Neutrophil (primary cell): ENCODE data around the gene PITPNC1.

Experiments
- H3K27ac ChIP-seq: fragments of 200-600 bp; sonication (generic); 2 replicates; pipeline ENCODE4 v1.5.1; 2016; ENCODE audit warnings: mild to moderate bottlenecking, moderate library complexity
- H3K27me3 ChIP-seq: fragments of 200-600 bp; sonication (generic); 2 replicates; pipeline ENCODE4 v1.6.0; 2016; ENCODE audit warnings: mild to moderate bottlenecking
- H3K36me3 ChIP-seq: fragments of 200-600 bp; sonication (generic); 2 replicates; pipeline ENCODE4 v1.5.1; 2017
- H3K4me1 ChIP-seq, 2 experiments: fragments of 200-600 bp in 1 of 2; sonication (generic) in 1 of 2; 1 replicate in 1 of 2; 2 replicates in 1 of 2; pipeline versions ENCODE4 v1.5.1 to v1.6.1; 2013 to 2016; ENCODE audit warnings: low read depth in 1 of 2, low read length in 1 of 2, mild to moderate bottlenecking in 1 of 2, moderate library complexity in 1 of 2; ENCODE audit not compliant: control insufficient read depth in 1 of 2, insufficient read depth in 1 of 2
- H3K4me3 ChIP-seq, 2 experiments: fragments of 200-600 bp in 1 of 2; sonication (generic) in 1 of 2; 1 replicate in 1 of 2; 2 replicates in 1 of 2; pipeline ENCODE4 v1.5.1; 2013 to 2016; ENCODE audit warnings: low read depth in 1 of 2, low read length in 1 of 2, mild to moderate bottlenecking in 1 of 2, moderate library complexity in 1 of 2
- H3K9me3 ChIP-seq: fragments of 200-600 bp; sonication (generic); 2 replicates; pipeline ENCODE4 v1.5.1; 2016
- CTCF ChIP-seq: fragments of 200-600 bp; sonication (generic); IDR thresholded peaks from 2 replicates; pipeline ENCODE4 v1.5.1; 2016; ENCODE audit warnings: antibody characterized with exemption

PITPNC1 gene

GRCh38 chr17:67411397-67411796 is 34.3 kb downstream of the PITPNC1 start:
- H3K9me3 ChIP-seq: no peaks in the 10 kb centered on the region
- TF ChIP-seq CTCF: no peak
- H3K4me3 ChIP-seq: no peak overlapping the region
- peaks cover 11 to 12% of the 10 kb centered on the region in 2 experiments for H3K4me1 ChIP-seq
- no peaks in the 10 kb centered on the region for H3K27me3 ChIP-seq
- no peaks in the 10 kb centered on the region for H3K36me3 ChIP-seq
- H3K27ac ChIP-seq: peak overlapping the region; percentile 58

- no peaks in the 10 kb centered on the region for H3K36me3 ChIP-seq
- H3K27me3 ChIP-seq: no peaks in the 10 kb centered on the region
- TF ChIP-seq CTCF: no peak
- no peaks in the 10 kb centered on the region for H3K9me3 ChIP-seq
- H3K4me1 ChIP-seq: peaks cover 12 to 14% of the 10 kb centered on the region in 2 experiments
- peak overlapping the region; percentile 58 for H3K27ac ChIP-seq
- H3K4me3 ChIP-seq: no peak overlapping the region
Measured at GRCh38 chr17:67412032-67412431, 35.0 kb downstream of the PITPNC1 start.

- Histone ChIP-seq H3K4me1 (peaks cover 12 to 14% of the 10 kb centered on the region in 2 experiments), H3K36me3 (no peaks in the 10 kb centered on the region), H3K4me3 (no peak overlapping the region), H3K27me3 (no peaks in the 10 kb centered on the region), H3K27ac (no peak overlapping the region), H3K9me3 (no peaks in the 10 kb centered on the region)
- no peak for TF ChIP-seq CTCF
Measured at GRCh38 chr17:67412941-67413340, 35.9 kb downstream of the PITPNC1 start.

GRCh38 chr17:67413388-67413787 is 36.3 kb downstream of the PITPNC1 start:
- Histone ChIP-seq H3K27ac (no peak overlapping the region), H3K9me3 (no peaks in the 10 kb centered on the region), H3K27me3 (no peaks in the 10 kb centered on the region), H3K36me3 (no peaks in the 10 kb centered on the region), H3K4me3 (no peak overlapping the region), H3K4me1 (peaks cover 12 to 14% of the 10 kb centered on the region in 2 experiments)
- no peak for TF ChIP-seq CTCF

- TF ChIP-seq CTCF: no peak
- no peak overlapping the region for H3K4me3 ChIP-seq
- H3K9me3 ChIP-seq: no peaks in the 10 kb centered on the region
- peaks cover 12 to 14% of the 10 kb centered on the region in 2 experiments for H3K4me1 ChIP-seq
- H3K27me3 ChIP-seq: no peaks in the 10 kb centered on the region
- no peak overlapping the region for H3K27ac ChIP-seq
- no peaks in the 10 kb centered on the region for H3K36me3 ChIP-seq
Measured at GRCh38 chr17:67414130-67414529, 37.0 kb downstream of the PITPNC1 start.

- H3K4me1 ChIP-seq: peaks cover 12 to 14% of the 10 kb centered on the region in 2 experiments
- H3K27ac ChIP-seq: no peak overlapping the region
- no peaks in the 10 kb centered on the region for H3K27me3 ChIP-seq
- no peaks in the 10 kb centered on the region for H3K36me3 ChIP-seq
- no peaks in the 10 kb centered on the region for H3K9me3 ChIP-seq
- H3K4me3 ChIP-seq: no peak overlapping the region
- no peak for TF ChIP-seq CTCF
Measured at GRCh38 chr17:67414559-67414958, 37.5 kb downstream of the PITPNC1 start.
